ENCODE data around the gene GDPD2. TPM values are rescaled to one million over a fixed set of nuclear protein-coding genes. Genes with fewer than 3 reads are reported as not detected.
A peak's percentile ranks its signal among the peaks of the same experiment; 100 is the strongest.

Gene GDPD2
- total and polyA plus RNA-seq, 2 experiments from 2014 or later: not detected

DNA sequence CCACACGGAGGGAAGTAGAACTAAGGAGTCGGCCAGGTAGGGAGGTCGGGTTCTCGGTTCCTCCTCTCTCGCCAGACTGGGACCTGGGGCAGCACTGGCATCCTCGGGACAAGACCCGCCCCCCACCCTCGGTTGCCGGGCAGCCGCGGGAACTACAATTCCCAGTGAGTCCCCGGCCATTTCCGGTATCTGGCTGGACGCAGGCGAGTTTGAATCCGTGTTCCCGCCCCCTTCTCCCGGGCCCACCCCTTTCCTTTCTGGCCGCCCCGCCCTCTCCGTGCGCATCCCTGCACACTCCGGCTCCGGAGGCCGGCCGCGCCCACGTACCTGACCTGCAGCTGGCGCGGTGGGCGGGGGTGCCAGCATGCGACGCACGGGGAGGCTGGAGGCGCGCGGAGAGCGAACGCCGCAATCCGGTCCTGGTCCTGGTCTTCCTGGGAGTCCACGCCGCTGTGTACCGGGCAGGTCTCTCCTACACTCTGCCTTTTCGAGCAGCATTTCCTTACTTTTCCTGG lies 11.3 kb downstream of the GDPD2 start:
- peaks cover 5% of the 10 kb centered on the region for H3K4me1 ChIP-seq (ENCODE audit: low read depth)
- H3K36me3 ChIP-seq: no peaks in the 10 kb centered on the region
- DNase-seq (ENCODE audit: low read depth in 1 of 2, low spot score in 1 of 2): peak; percentile 80 to 90
- H3K4me3 ChIP-seq: peak overlapping the region; percentile 61
- no peaks in the 10 kb centered on the region for H3K9me3 ChIP-seq (ENCODE audit: low read depth)
- TF ChIP-seq, protein P1, sequence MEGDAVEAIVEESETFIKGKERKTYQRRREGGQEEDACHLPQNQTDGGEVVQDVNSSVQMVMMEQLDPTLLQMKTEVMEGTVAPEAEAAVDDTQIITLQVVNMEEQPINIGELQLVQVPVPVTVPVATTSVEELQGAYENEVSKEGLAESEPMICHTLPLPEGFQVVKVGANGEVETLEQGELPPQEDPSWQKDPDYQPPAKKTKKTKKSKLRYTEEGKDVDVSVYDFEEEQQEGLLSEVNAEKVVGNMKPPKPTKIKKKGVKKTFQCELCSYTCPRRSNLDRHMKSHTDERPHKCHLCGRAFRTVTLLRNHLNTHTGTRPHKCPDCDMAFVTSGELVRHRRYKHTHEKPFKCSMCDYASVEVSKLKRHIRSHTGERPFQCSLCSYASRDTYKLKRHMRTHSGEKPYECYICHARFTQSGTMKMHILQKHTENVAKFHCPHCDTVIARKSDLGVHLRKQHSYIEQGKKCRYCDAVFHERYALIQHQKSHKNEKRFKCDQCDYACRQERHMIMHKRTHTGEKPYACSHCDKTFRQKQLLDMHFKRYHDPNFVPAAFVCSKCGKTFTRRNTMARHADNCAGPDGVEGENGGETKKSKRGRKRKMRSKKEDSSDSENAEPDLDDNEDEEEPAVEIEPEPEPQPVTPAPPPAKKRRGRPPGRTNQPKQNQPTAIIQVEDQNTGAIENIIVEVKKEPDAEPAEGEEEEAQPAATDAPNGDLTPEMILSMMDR (IDR thresholded peaks at IDR 0.05; ENCODE audit: low read depth, low read length): no peak
- H3K27ac ChIP-seq: peak overlapping the region; percentile 87
- no peaks in the 10 kb centered on the region for H3K27me3 ChIP-seq

DNA sequence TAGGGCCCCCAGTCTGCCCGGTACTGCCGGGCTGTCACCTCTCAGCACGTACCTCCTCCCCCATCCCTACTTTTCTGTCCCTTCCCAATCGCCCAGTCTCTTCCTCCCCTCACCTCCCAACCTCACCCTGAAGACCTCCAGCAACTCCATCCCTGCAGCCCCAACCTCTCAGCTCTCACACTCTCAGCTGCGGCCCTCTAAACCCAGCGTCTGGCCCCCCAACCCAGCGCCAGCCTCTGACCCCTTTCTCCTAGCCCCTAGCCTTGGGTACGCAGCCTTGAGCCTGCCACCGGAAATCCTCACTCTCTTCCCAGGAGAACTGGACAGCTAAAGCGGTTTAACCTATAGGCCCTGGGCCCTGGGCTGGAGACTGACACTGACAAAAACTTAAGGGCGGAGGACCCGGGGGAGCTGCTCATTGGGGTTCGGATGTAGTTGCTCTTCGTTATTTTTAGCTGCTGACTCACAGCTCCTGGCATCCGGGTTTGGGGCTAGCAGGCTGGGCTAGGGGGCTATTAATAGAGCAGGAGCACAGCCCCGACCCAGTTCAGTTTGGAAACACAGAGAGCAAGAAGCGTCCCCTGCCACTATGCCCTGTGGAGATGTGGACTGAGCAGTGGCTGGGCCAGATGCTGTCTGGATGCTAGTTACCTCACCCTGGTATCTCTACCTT lies 11.9 kb downstream of the GDPD2 start:
- peaks cover 5% of the 10 kb centered on the region for H3K4me1 ChIP-seq (ENCODE audit: low read depth)
- no peaks in the 10 kb centered on the region for H3K27me3 ChIP-seq
- peak overlapping the region; percentile 87 for H3K27ac ChIP-seq
- peak overlapping the region; percentile 61 for H3K4me3 ChIP-seq
- no peaks in the 10 kb centered on the region for H3K9me3 ChIP-seq (ENCODE audit: low read depth)
- peak; percentile 51 to 58 for DNase-seq (ENCODE audit: low read depth in 1 of 2, low spot score in 1 of 2)
- no peaks in the 10 kb centered on the region for H3K36me3 ChIP-seq
- TF ChIP-seq, protein P1 (IDR thresholded peaks at IDR 0.05; ENCODE audit: low read depth, low read length): no peak

DNA sequence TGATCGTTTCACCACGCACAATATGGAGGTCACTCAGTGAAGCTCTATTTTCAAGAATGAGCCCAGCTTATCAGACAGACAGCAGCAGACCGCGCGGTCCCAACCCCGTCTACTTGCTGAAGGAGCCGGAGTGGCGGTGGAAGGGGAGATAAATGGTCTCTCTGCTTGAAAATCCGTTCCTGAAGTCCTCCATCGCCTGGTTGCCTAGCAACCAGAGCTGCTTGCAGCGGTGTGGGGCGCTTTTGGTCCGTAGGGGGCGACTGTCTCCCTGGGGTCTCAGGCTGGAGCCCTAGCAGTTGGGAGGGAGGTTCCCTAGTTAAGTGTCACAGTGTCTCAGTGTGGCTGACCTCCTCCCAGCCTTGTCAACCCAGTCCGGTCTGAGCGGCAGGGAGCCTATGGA lies 13.2 kb downstream of the GDPD2 start:
- Histone ChIP-seq H3K9me3 (ENCODE audit: low read depth) (no peaks in the 10 kb centered on the region), H3K27me3 (peaks cover 4% of the 10 kb centered on the region), H3K4me3 (no peak overlapping the region), H3K27ac (no peak overlapping the region), H3K4me1 (ENCODE audit: low read depth) (peaks cover 5% of the 10 kb centered on the region), H3K36me3 (no peaks in the 10 kb centered on the region)
- TF ChIP-seq, protein P1 (IDR thresholded peaks at IDR 0.05; ENCODE audit: low read depth, low read length): peak; percentile 23
- DNase-seq (ENCODE audit: low read depth in 1 of 2, low spot score in 1 of 2): peak; percentile 27 to 66

DNA sequence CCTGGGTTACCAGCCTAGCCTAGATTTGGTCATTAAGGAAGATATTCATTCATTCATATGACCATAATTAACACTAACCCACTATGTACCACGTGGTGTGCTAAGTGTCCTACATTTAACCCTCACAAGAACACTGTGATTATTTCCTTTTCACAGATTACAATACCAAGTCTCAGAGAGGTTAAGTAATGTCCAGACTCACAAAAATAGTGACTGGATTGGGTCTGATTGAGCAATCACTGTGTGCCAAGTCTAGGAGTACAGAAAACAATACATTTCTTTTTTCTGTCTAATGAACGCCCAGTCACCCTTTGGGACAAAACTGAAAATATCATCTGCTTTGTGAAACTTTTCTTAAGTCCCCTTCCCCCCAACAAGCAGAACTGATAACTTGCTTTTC lies 13.9 kb downstream of the GDPD2 start:
- no peaks in the 10 kb centered on the region for H3K36me3 ChIP-seq
- peak in 1 of 2 donors; percentile 32 for DNase-seq (ENCODE audit: low read depth in 1 of 2, low spot score in 1 of 2)
- no peak overlapping the region for H3K4me3 ChIP-seq
- no peaks in the 10 kb centered on the region for H3K9me3 ChIP-seq (ENCODE audit: low read depth)
- no peak overlapping the region for H3K27ac ChIP-seq
- H3K4me1 ChIP-seq (ENCODE audit: low read depth): peaks cover 5% of the 10 kb centered on the region
- TF ChIP-seq, protein P1 (IDR thresholded peaks at IDR 0.05; ENCODE audit: low read depth, low read length): no peak
- H3K27me3 ChIP-seq: peaks cover 11% of the 10 kb centered on the region

DNA sequence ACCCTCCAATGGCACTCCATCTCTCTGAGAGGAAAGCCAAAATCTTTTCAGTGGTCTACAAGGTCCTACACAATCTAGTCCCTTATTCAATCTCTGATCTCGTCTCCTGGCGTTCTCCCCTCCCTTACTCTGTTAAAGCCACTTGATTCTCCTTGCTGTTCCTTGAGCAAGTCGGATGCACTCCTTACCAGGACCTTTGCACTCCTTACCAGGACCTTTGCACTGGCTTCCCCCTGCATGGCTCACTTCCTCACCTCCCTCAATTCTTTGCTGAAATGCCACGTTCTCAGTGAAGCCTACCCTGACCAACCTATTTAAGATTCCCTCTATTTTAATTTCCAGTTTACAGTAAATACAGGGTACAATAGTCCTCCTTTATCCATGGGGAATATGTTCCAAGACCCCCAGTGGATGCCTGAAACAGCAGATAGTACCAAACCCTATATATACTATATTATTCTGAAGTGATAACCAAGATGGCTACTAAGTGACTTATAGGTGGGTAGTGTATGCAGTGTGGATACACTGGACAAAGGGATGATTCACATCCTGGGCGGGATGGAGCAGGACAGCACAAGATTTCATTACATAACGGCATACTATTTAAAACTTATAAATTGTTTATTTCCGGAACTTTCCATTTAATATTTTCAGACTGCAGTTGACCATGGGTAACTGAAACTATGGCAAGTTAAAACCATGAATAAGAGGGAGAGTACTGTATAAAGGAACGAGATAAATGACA lies 15.0 kb downstream of the GDPD2 start:
- peaks cover 5% of the 10 kb centered on the region for H3K4me1 ChIP-seq (ENCODE audit: low read depth)
- H3K4me3 ChIP-seq: no peak overlapping the region
- TF ChIP-seq, protein P1 (IDR thresholded peaks at IDR 0.05; ENCODE audit: low read depth, low read length): no peak
- DNase-seq (ENCODE audit: low read depth in 1 of 2, low spot score in 1 of 2): no peak
- H3K9me3 ChIP-seq (ENCODE audit: low read depth): no peaks in the 10 kb centered on the region
- H3K27me3 ChIP-seq: peaks cover 22% of the 10 kb centered on the region
- no peaks in the 10 kb centered on the region for H3K36me3 ChIP-seq
- H3K27ac ChIP-seq: no peak overlapping the region
